CD4-positive, alpha-beta T cell (primary cell): ENCODE measurements around the gene MYO18A. TPM values are rescaled to one million over a fixed set of nuclear protein-coding genes. Genes with fewer than 3 reads are reported as not detected.

Experiments used
- ATAC-seq: fragments of 200-7000 bp; cut with Tn5 transposase; one replicate; pipeline ENCODE4 v1.10.0; 2022; ENCODE audit warnings: mild to moderate bottlenecking; ENCODE audit not compliant: poor library complexity
- CTCF ChIA-PET: fragments of 350-600 bp; sonication (Branson Sonifier 250); formaldehyde crosslinking; loops from one replicate; lab custom pipeline; 2021; ENCODE audit warnings: antibody characterized with exemption, inconsistent platforms; lab: Charles Lee
- POLR2A ChIA-PET: fragments of 350-600 bp; sonication (Branson Sonifier 250); formaldehyde crosslinking; loops from one replicate; lab custom pipeline; 2021; ENCODE audit warnings: antibody characterized with exemption, inconsistent platforms; lab: Charles Lee
- DNase-seq, 14 experiments: peaks; one replicate each; pipeline ENCODE4 v3.0.0-alpha.2; 2013 to 2020; ENCODE audit warnings: mixed read lengths in 2 of 14
- H3K27ac ChIP-seq, 2 donors: one replicate each; pipeline versions ENCODE4 v1.5.1 to v1.7.0; 2013; ENCODE audit warnings: low read length in 2 of 2, low read depth in 1 of 2, mild to moderate bottlenecking in 1 of 2
- H3K27me3 ChIP-seq, 2 experiments: 1 replicate in 1 of 2; 2 replicates in 1 of 2; pipeline versions ENCODE4 v1.6.1 to v1.7.0; 2013; ENCODE audit warnings: low read length in 2 of 2, control low read depth in 1 of 2, mild to moderate bottlenecking in 1 of 2, moderate library complexity in 1 of 2; ENCODE audit not compliant: insufficient read depth in 2 of 2, control insufficient read depth in 1 of 2
- H3K36me3 ChIP-seq: one replicate; pipeline ENCODE4 v1.6.1; 2013; ENCODE audit warnings: low read length, control low read depth; ENCODE audit not compliant: insufficient read depth
- H3K4me1 ChIP-seq: one replicate; pipeline ENCODE4 v1.6.1; 2013; ENCODE audit warnings: low read length, control low read depth; ENCODE audit not compliant: insufficient read depth
- H3K4me3 ChIP-seq: one replicate; pipeline ENCODE4 v1.5.1; 2013; ENCODE audit warnings: mild to moderate bottlenecking, low read length, moderate library complexity
- H3K9me3 ChIP-seq, 2 experiments: 1 replicate in 1 of 2; 2 replicates in 1 of 2; pipeline versions ENCODE4 v1.6.1 to v1.7.0; 2013; ENCODE audit warnings: low read length in 2 of 2, mild to moderate bottlenecking in 2 of 2, control low read depth in 1 of 2, moderate library complexity in 1 of 2; ENCODE audit not compliant: control insufficient read depth in 1 of 2, insufficient read depth in 1 of 2
- H3K27ac Mint-ChIP-seq: one replicate; pipeline ENCODE4 v1.8.0; 2020; ENCODE audit warnings: mixed read lengths
- H3K27me3 Mint-ChIP-seq: one replicate; pipeline ENCODE4 v1.8.0; 2021; ENCODE audit warnings: mixed read lengths
- H3K36me3 Mint-ChIP-seq: one replicate; pipeline ENCODE4 v1.8.0; 2021; ENCODE audit warnings: low read depth, mixed read lengths
- H3K4me1 Mint-ChIP-seq: one replicate; pipeline ENCODE4 v1.8.0; 2021; ENCODE audit warnings: low read depth, mixed read lengths
- H3K4me3 Mint-ChIP-seq: one replicate; pipeline ENCODE4 v1.8.0; 2020; ENCODE audit warnings: mild to moderate bottlenecking, mixed read lengths
- H3K9me3 Mint-ChIP-seq: one replicate; pipeline ENCODE4 v1.8.0; 2020; ENCODE audit warnings: mixed read lengths
- intact Hi-C, 2 experiments: fragments of 100-400 bp; cut with DNase I in 1 of 2; cut with micrococcal nuclease in 1 of 2; formaldehyde crosslinking; loops; one replicate each; pipeline versions ENCODE4 v1.15.1 to v1.9.0; 2023 to 2025; cut with DNase I, micrococcal nuclease
- total RNA-seq, 174 experiments: library from RNA in 2 of 174; stranded (reverse) in 2 of 174; gene quantifications; one replicate each; pipeline ENCODE4 v1.2.3 and lab custom pipeline; 2021 to 2026
- TF ChIP-seq, protein P1 (sequence below): fragments of 200-600 bp; IDR thresholded peaks from one replicate; pipeline ENCODE4 v1.8.0; 2022; ENCODE audit warnings: antibody characterized with exemption, mild to moderate bottlenecking

The MYO18A gene
- total RNA-seq, 2 experiments from 2014 or later: 87.0 to 90.1 TPM

DNA sequence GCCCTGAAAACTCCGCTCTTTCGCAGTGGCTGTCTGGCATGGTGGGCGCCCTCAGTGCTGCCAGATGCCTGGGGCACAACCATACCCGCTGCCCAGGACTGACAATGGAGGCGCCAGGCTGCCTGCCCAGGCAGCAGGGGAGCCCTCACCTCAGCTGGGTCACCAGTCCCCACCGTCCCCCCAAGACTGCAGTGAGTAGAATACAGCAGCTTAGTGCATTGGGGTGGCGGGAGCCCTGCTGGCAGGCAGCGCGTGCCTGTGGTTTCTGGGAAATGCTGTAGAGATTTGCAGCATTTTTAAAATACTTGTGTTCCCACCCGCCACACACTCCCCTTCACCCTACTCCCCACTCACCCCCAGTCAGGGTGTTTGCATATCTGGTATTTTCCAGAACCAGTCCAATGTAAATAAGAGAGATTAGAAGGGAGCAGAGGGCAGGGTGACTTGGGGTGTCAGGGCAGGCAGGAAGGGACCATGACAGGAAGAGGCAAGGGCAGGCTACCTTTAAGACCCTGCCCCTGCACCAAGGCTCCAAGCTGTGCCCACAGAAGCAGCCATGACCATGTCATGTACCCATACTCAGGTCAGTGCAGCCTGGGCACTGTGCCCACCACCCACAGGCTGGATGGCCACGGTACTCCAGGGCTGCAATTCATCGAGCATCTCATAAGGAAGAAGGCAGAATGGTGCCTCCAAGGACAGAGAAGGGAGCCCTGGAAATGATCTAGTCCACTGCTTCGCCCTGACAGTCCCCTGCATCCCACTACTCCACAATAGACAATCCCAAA, 21.5 kb downstream of the MYO18A start:
- Mint-ChIP-seq H3K4me1 (peaks cover 36% of the 10 kb centered on the region), H3K27ac (no peak overlapping the region), H3K9me3 (no peaks in the 10 kb centered on the region), H3K36me3 (no peaks in the 10 kb centered on the region), H3K4me3 (peak overlapping the region; percentile 20), H3K27me3 (no peaks in the 10 kb centered on the region)
- CTCF ChIA-PET: interaction anchor here (1.4 kb wide), 1 partner anchor 22 kb away, joined by 4 read pairs; the partner anchor contains the start of gene MYO18A
- intact Hi-C loops: no loop called here
- Histone ChIP-seq H3K4me3 (no peak overlapping the region), H3K9me3 (no peaks in the 10 kb centered on the region), H3K27ac (no peak overlapping the region), H3K36me3 (no peaks in the 10 kb centered on the region), H3K27me3 (no peaks in the 10 kb centered on the region), H3K4me1 (peaks cover 41% of the 10 kb centered on the region)
- ATAC-seq (no peak), DNase-seq (no peak)
- POLR2A ChIA-PET: no interaction called here
- TF ChIP-seq, protein P1, sequence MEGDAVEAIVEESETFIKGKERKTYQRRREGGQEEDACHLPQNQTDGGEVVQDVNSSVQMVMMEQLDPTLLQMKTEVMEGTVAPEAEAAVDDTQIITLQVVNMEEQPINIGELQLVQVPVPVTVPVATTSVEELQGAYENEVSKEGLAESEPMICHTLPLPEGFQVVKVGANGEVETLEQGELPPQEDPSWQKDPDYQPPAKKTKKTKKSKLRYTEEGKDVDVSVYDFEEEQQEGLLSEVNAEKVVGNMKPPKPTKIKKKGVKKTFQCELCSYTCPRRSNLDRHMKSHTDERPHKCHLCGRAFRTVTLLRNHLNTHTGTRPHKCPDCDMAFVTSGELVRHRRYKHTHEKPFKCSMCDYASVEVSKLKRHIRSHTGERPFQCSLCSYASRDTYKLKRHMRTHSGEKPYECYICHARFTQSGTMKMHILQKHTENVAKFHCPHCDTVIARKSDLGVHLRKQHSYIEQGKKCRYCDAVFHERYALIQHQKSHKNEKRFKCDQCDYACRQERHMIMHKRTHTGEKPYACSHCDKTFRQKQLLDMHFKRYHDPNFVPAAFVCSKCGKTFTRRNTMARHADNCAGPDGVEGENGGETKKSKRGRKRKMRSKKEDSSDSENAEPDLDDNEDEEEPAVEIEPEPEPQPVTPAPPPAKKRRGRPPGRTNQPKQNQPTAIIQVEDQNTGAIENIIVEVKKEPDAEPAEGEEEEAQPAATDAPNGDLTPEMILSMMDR: no peak

DNA sequence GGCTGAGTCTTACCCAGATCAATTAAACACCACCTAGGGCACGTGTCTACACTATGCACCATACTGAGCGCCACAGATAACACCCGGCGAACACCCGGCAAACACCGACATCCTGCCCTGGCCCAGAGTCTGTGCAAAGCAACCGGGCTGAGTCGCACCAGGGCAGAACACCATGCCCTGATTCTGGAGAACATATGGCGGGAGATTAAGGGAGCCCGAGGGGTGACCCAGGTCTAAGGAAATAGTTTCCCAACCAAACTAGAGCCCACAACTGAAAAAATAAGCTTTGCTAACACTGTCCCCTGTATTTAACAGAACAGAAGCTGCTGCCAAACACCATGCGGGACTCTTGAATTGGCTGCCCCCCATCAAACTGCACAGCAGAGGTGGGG, 22.1 kb downstream of the MYO18A start:
- ChIA-PET POLR2A (no interaction called here), CTCF (interaction anchor here (1.4 kb wide), 1 partner anchor 22 kb away, joined by 4 read pairs; the partner anchor contains the start of gene MYO18A)
- H3K27ac Mint-ChIP-seq: no peak overlapping the region
- DNase-seq (no peak), ATAC-seq (no peak)
- peaks cover 41% of the 10 kb centered on the region for H3K4me1 ChIP-seq
- no peaks in the 10 kb centered on the region for H3K36me3 ChIP-seq
- intact Hi-C loops: no loop called here
- peaks cover 36% of the 10 kb centered on the region for H3K4me1 Mint-ChIP-seq
- H3K27me3 ChIP-seq: no peaks in the 10 kb centered on the region
- H3K27me3 Mint-ChIP-seq: no peaks in the 10 kb centered on the region
- H3K36me3 Mint-ChIP-seq: no peaks in the 10 kb centered on the region
- H3K9me3 ChIP-seq: no peaks in the 10 kb centered on the region
- TF ChIP-seq, protein P1: no peak
- H3K27ac ChIP-seq: no peak overlapping the region
- no peaks in the 10 kb centered on the region for H3K9me3 Mint-ChIP-seq
- no peak overlapping the region for H3K4me3 ChIP-seq
- no peak overlapping the region for H3K4me3 Mint-ChIP-seq

DNA sequence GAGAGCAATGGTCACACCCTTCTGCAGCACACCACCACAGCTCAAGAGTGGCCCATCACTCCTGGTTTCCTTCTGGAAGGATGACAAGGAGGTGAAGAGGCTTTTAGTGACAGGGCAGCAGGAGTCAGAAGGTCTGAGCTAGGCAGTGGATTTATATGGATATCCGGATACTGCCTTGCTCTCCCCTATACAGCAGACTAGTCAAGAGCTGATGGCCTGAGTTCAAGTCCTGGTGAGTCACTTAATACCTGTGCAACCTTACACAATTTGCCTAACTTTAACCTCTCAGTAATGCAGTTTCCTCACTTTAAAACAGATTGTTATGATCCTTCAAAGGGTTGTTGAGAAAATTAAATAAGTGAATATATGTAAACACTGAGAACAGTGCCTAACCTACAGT, 22.9 kb downstream of the MYO18A start:
- peaks cover 36% of the 10 kb centered on the region for H3K4me1 Mint-ChIP-seq
- H3K27ac Mint-ChIP-seq: no peak overlapping the region
- DNase-seq (no peak), ATAC-seq (no peak)
- no peaks in the 10 kb centered on the region for H3K27me3 Mint-ChIP-seq
- no peak overlapping the region for H3K4me3 Mint-ChIP-seq
- H3K27me3 ChIP-seq: no peaks in the 10 kb centered on the region
- no peaks in the 10 kb centered on the region for H3K36me3 ChIP-seq
- no peak overlapping the region for H3K27ac ChIP-seq
- peaks cover 41% of the 10 kb centered on the region for H3K4me1 ChIP-seq
- H3K9me3 ChIP-seq: no peaks in the 10 kb centered on the region
- intact Hi-C loops: no loop called here
- CTCF ChIA-PET: no interaction called here
- H3K4me3 ChIP-seq: no peak overlapping the region
- no peaks in the 10 kb centered on the region for H3K36me3 Mint-ChIP-seq
- TF ChIP-seq, protein P1: no peak
- POLR2A ChIA-PET: interaction anchor here (1.0 kb wide), 1 partner anchor 17 kb away, joined by 3 read pairs; no protein-coding TSS in a partner anchor
- H3K9me3 Mint-ChIP-seq: no peaks in the 10 kb centered on the region
